NT2/D1 (cell line): ENCODE measurements around the gene CLCN6.

Experiments used
- YY1 ChIP-seq: IDR thresholded peaks from 2 replicates; pipeline ENCODE4 v1.6.1; 2011; ENCODE audit not compliant: insufficient read length, insufficient read depth
- ZNF274 ChIP-seq: IDR thresholded peaks from 2 replicates; pipeline ENCODE4 v1.6.1; 2011; ENCODE audit warnings: mild to moderate bottlenecking, low read depth, low read length

DNA sequence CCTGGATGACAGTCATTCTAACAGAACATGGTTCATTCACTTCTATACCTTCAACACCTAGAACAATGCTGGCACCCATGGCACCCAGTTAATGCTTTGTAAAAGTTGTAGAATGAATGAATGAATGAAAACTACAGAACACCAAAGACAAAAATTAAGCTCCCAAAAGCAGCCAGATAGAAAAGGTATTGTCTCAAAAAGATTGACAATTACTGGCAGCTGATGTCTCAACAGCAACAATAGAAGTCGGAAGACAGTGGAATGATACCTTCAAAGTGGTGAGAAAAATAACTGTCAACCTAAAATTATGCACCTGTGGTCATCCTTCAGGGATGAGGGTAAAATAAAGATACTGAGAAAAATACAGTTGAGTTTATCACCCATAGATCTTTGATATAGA lies 48.9 kb upstream of the CLCN6 start:
- TF ChIP-seq ZNF274 (no peak), YY1 (no peak)
